Islet of Langerhans (tissue), 1 donor: ENCODE data around the gene TUBB4A.
"Not testable (repeated sequence)": the region's sequence is repeated elsewhere in the genome, so short reads cannot be mapped to it uniquely, and the experiment has no call there.

Experiments used
- FAIRE-seq: peaks from one replicate; lab custom pipeline; 2011; peaks lifted over from hg19 to GRCh38; lab: Jason Lieb, UNC

TUBB4A gene

GRCh38 chr19:6501740-6502648 lies at the start of gene TUBB4A:
Gene TUBB4A (minus strand): TSS chr19:6502309. CDS start chr19:6502212, 97 bp downstream.
- FAIRE-seq, result no peak

DNA sequence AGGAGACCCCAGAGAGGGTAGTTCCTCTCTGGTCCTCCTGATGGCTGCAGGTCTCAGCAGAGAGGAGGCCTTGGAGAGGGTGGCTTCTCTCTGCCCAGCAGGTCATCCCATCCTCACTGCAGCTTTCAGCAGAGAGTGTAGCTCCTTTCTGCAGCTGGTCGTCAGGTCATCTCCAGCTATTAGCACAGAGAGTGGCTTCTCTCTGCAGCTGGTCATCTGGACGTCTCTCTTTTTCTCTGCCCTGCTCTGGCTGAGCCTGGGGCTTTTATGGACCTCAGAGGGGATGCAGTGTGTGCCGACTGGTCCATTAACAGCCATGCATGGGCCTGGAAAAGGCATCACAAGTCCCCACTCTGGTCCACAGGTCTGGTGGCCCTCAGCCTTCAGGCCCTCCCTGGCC lies 49.0 kb upstream of the TUBB4A start:
- FAIRE-seq, result no peak

- FAIRE-seq, result not testable (repeated sequence)
Observed at GRCh38 chr19:6550679-6551078, 48.6 kb upstream of the TUBB4A start.

GRCh38 chr19:6543866-6544347 lies 41.8 kb upstream of the TUBB4A start:
- no peak for FAIRE-seq

GRCh38 chr19:6540918-6541689 lies 39.0 kb upstream of the TUBB4A start:
- FAIRE-seq, result no peak

DNA sequence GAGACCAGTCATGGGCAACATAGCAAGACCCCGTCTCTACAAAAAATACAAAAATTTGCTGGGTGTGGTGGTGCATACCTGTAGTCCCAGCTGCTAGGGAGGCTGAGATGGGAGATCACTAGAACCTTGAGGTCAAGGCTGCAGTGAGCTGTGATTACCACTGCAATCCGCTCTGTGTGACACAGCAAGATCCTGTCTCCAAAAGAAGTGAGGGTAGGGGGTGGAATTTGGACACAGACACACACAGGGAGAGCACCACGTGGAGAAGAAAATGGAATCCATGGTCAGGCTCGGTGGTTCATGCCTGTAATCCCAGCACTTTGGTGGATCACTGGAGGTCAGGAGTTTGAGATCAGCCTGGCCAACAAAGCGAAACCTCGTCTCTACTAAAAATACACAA lies 37.4 kb upstream of the TUBB4A start:
- FAIRE-seq, result no peak

- FAIRE-seq, result no peak
Observed at GRCh38 chr19:6535558-6536137, 33.5 kb upstream of the TUBB4A start.

DNA sequence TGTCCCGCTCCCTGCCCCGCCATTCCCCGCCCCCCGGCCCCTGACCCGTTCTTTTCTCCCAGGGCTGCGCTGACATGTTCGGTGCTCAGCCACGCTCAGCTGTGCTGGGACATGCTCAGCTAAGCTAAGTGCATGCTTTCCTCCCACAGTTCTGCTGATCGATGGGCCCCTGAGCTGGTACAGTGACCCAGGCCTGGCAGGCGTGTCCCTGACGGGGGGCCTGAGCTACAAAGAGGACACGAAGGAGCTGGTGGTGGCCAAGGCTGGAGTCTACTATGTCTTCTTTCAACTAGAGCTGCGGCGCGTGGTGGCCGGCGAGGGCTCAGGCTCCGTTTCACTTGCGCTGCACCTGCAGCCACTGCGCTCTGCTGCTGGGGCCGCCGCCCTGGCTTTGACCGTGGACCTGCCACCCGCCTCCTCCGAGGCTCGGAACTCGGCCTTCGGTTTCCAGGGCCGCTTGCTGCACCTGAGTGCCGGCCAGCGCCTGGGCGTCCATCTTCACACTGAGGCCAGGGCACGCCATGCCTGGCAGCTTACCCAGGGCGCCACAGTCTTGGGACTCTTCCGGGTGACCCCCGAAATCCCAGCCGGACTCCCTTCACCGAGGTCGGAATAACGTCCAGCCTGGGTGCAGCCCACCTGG lies 32.5 kb upstream of the TUBB4A start:
- FAIRE-seq, result no peak

DNA sequence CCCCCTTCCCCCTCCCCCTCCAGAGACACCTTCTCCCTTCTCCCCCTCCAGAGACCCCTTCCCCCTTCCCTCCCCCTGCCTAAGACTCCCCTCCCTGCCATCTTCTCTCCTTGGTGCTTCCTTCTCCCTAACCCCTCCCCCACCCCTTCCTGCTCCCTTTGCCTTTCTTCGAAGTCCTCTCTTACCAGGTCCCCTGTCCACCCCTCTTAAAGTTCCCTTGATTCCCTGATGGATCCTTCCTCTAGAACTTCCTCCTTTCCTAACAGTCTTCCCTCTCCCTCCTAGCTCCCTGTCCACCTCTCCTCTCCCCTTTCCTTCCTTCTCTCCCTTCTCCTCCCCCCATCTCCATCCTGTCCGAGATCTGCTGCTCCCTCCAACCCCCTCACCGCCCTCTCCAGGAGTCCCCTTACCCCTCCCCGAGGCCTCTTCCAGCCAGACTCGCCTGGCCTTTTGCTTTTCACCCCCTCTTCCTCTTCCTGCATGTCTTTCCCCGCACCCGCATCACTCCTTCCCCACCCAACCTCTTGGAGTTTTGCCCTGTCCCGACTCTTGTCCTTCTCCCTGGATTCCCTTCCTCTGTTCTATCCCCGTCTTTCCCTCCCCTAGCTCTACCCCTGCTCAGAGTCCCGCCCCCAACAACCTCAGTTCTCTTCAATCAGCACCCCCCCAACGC lies 31.8 kb upstream of the TUBB4A start:
- no peak for FAIRE-seq

DNA sequence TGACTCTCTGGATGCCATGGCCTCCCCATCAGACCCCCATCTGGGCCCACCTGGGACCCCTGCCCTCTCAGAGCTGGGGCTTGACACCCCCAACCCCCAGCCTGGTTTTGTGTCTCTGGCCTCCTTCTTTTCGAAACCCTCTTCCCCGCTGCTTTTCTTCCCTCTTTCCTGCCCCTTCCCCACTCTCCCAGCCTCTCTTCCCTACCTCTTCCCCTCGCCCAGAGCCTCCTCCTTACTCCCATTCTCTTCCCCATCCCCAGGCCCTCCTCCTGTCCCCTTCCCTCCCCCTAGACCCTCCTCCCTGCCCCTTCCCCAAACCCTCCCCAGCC lies 30.9 kb upstream of the TUBB4A start:
- no peak for FAIRE-seq

DNA sequence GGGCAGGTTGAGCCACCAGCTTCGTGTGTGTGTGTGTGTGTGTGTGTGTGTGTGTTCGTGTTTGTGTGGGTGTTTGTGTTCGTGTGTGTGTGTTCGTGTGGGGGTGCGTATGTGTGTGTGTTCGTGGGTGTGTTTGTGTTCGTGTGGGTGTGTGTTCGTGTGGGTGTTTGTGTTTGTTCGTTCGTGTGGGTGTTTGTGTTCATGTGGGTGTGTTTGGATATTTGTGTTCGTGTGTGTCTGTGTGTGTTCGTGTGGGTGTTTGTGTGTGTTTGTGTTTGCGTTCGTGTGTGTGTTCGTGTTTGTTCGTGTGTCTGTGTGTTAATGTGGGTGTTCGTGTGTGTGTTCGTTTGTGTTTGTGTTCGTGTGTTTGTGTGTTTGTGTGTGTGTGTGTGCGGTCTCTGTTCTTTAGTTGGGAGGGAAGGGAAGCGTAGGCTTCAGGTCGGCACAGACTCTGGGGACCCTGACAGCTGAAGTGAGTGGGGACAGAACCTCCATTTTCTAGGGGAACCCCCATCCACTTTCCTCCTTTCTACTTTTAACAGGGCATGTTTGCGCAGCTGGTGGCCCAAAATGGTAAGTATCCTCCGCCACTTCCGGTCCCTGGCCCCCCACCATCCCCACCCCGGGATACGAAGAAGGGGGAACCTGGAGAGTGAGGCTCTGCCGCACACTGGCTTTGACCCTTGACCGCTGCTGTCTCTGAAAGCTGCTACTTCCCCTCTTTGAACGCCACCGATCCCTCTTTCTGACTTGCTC lies 30.3 kb upstream of the TUBB4A start:
- FAIRE-seq, result no peak

GRCh38 chr19:6531956-6532243 lies 29.8 kb upstream of the TUBB4A start:
- no peak for FAIRE-seq

DNA sequence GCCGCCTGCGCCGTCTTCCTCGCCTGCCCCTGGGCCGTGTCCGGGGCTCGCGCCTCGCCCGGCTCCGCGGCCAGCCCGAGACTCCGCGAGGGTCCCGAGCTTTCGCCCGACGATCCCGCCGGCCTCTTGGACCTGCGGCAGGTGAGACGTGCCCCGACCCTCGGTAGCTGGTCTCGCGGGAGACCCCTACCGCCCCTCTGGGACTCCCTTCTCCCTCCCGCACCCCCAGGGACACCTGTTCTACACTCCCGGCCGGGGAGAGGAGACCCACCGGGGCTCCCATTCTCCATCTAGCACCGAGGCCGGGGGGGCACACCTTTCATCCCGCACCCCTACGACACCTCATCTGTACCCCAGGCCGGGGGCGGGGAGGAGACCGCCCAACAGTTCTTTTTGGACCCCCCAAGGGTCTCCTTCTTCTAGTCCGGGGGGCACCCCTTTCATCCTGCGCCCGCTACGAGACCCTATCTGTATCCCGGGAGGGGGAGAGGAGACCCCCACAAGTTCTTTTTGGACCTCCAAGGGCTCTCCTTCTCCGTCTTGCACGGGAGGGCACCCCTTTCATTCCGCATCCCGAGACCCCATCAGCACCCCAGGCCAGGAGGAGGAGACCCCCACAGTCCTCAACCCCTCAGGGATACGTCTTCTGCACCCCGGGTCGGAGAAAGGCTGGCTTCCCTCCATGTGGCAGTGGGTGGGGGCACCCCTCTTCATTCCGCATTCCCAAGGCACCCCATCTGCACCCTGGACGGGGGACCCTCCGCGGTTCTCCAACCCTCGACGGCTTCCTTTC lies 29.2 kb upstream of the TUBB4A start:
- FAIRE-seq, result no peak

DNA sequence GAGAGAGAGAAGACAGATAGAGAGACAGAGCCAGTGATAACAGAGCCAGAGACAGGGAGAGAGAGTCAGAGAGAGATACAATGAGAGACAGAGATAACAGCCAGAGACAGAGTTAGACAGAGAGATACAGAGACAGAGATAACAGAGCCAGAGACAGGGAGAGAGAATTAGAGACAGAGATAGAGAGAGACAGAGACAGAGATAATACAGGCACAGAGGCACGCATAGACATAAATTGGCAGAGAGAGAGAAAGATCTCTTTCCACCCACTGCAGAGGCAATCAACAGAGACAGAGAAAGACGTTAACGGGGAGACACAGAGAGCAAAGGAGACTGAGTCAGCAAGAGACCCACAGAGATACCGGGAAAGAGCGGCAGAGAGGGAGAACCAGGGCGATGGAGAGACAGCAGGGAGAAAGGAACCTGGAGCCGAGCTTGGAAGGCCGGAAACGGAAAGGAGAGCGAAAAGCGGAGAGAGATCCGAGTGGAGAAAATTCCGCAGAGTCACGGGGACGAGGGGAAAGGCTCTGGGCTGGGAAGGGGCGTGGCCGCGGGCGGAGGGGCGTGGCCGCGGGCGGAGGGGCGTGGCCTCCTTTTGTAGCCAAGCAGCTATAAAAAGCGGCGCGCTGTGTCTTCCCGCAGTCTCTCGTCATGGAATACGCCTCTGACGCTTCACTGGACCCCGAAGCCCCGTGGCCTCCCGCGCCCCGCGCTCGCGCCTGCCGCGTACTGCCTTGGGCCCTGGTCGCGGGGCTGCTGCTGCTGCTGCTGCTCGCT lies 28.5 kb upstream of the TUBB4A start, which contains the start of gene TNFSF9:
TNFSF9 (plus strand) TSS at position 641 of the 777 bp plus-strand sequence; CDS start at position 652, 11 bp downstream.
- FAIRE-seq, result no peak

- FAIRE-seq, result no peak
Observed at GRCh38 chr19:6529937-6530385, 27.9 kb upstream of the TUBB4A start.

- no peak for FAIRE-seq
Observed at GRCh38 chr19:6529351-6529750, 27.2 kb upstream of the TUBB4A start.

- FAIRE-seq, result no peak
Observed at GRCh38 chr19:6528544-6529121, 26.5 kb upstream of the TUBB4A start.

GRCh38 chr19:6527893-6528543 lies 25.9 kb upstream of the TUBB4A start:
- FAIRE-seq, result no peak

- FAIRE-seq, result no peak
Observed at GRCh38 chr19:6524311-6524710, 22.2 kb upstream of the TUBB4A start.
